Transverse colon (tissue), 4 donors: ENCODE results near the gene POLK. TPM values are rescaled to one million over a fixed set of nuclear protein-coding genes. Genes with fewer than 3 reads are reported as not detected.

Experiments
- DNase-seq: peaks from one replicate; pipeline ENCODE4 v3.0.0-alpha.2; 2019
- H3K27ac ChIP-seq, 4 donors: fragments of 200-600 bp; sonication (generic); 2 replicates each; pipeline ENCODE4 v1.5.1; 2016 to 2018; ENCODE audit warnings: inconsistent platforms in 4 of 4
- H3K27me3 ChIP-seq: fragments of 200-600 bp; sonication (generic); 2 replicates; pipeline ENCODE4 v1.5.1; 2017; ENCODE audit warnings: inconsistent platforms
- H3K36me3 ChIP-seq, 4 donors: fragments of 200-600 bp; sonication (generic); 2 replicates each; pipeline ENCODE4 v1.5.1; 2017 to 2019; ENCODE audit warnings: inconsistent platforms in 4 of 4
- H3K4me1 ChIP-seq, 4 donors: fragments of 200-600 bp; sonication (generic); 2 replicates each; pipeline ENCODE4 v1.5.1; 2017 to 2020; ENCODE audit warnings: inconsistent platforms in 4 of 4
- H3K4me3 ChIP-seq, 4 donors: fragments of 200-600 bp; sonication (generic); 1 replicate in 1 of 4; 2 replicates in 3 of 4; pipeline versions ENCODE4 v1.5.1 to v1.6.1; 2017 to 2019; ENCODE audit warnings: inconsistent platforms in 4 of 4
- H3K9me3 ChIP-seq, 2 donors: fragments of 200-600 bp; sonication (generic); 2 replicates each; pipeline ENCODE4 v1.5.1; 2017 to 2019; ENCODE audit warnings: inconsistent platforms in 2 of 2
- CTCF ChIP-seq, 5 experiments: fragments of 200-600 bp in 3 of 5; fragments of 450-650 bp in 2 of 5; sonication (generic) in 3 of 5; IDR thresholded peaks; 1 replicate in 2 of 5; 2 replicates in 3 of 5; pipeline ENCODE4 v1.5.1; 2016 to 2017; ENCODE audit warnings: antibody characterized with exemption in 5 of 5, inconsistent platforms in 3 of 5, mild to moderate bottlenecking in 2 of 5, moderate library complexity in 1 of 5
- EP300 ChIP-seq: sonication (generic); formaldehyde crosslinking; IDR thresholded peaks from one replicate; pipeline ENCODE4 v1.6.1; 2017; ENCODE audit warnings: antibody characterized with exemption, low read depth
- POLR2A ChIP-seq: fragments of 450-650 bp; IDR thresholded peaks from one replicate; pipeline ENCODE4 v1.6.1; 2016; ENCODE audit warnings: antibody characterized with exemption, mild to moderate bottlenecking, moderate library complexity
- POLR2AphosphoS5 ChIP-seq, 3 donors: sonication (generic); formaldehyde crosslinking; IDR thresholded peaks; one replicate each; pipeline ENCODE4 v1.6.1; 2016; ENCODE audit warnings: antibody characterized with exemption in 3 of 3
- WGBS, 2 donors: methylation state at CpG; one replicate each; pipeline ENCODE4 v1.1.5; 2018; ENCODE audit warnings: low coverage in 1 of 2; 5-methylcytosine and 5-hydroxymethylcytosine counted together
- in situ Hi-C, 4 donors: fragments of 200-750 bp; cut with MboI; loops; one replicate each; pipeline versions ENCODE4 v1.15.0 to v1.15.1; 2017; ENCODE audit warnings: low sequenced_read_pairs in 3 of 4, low pct_ligation_motif_present in 1 of 4, low pct_unique_long_range_greater_than_20kb in 1 of 4
- intact Hi-C: fragments of 100-400 bp; cut with DNase I; formaldehyde crosslinking; loops from one replicate; pipeline ENCODE4 v1.15.1; 2023; ENCODE audit warnings: low total_unique reads
- small RNA-seq, 4 donors: library from RNA; depleted of rRNA; stranded (forward); fragments of <200 nt; gene quantifications; one replicate each; pipeline ENCODE3, GENCODE V24; 2016
- total RNA-seq, 4 donors: library from RNA; depleted of rRNA; stranded (reverse); fragments of >200 nt; gene quantifications; one replicate each; pipeline ENCODE4 v1.1.0, GENCODE V29; 2016

The POLK gene
- total RNA-seq, 4 donors from 2014 or later = 5.4 to 30.2 (median 18.5) TPM

DNA sequence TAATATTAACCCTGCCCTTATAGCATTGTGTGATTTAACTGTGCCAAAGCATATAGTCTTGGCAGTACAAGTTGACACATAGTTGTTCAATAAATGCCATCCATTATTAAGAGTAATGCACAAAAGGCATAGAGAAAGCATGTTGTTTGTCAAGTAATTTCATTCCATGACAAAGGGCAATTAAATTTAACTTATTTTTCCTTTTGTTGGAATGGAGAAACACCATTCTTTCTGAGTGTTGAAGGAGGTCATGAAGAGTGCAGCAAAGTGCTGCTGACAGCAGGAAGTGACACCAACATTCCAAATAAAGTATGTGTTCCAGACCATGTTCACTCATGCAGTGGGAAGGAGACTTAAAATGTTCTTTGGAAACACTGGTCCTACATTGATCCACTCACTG, 128.7 kb downstream of the POLK start:
- no peak overlapping the region for H3K4me3 ChIP-seq
- no peak overlapping the region for H3K27ac ChIP-seq
- no peaks in the 10 kb centered on the region for H3K4me1 ChIP-seq
- no peak for DNase-seq
- no peaks in the 10 kb centered on the region for H3K36me3 ChIP-seq
- in situ Hi-C loops = no loop called here
- intact Hi-C loops = no loop called here
- H3K9me3 ChIP-seq = peaks cover 0 to 3% of the 10 kb centered on the region in 2 donors
- TF ChIP-seq EP300 (no peak), POLR2A (no peak), POLR2AphosphoS5 (IDR thresholded peaks at IDR 0.05) (no peak), CTCF (IDR thresholded peaks at IDR 0.05) (no peak)
- H3K27me3 ChIP-seq = no peaks in the 10 kb centered on the region

- H3K4me1 ChIP-seq = no peaks in the 10 kb centered on the region
- H3K4me3 ChIP-seq = no peak overlapping the region
- no peak overlapping the region for H3K27ac ChIP-seq
- no peak for DNase-seq
- in situ Hi-C loops (no loop called here), intact Hi-C loops (no loop called here)
- no peaks in the 10 kb centered on the region for H3K36me3 ChIP-seq
- H3K9me3 ChIP-seq = peaks cover 0 to 3% of the 10 kb centered on the region in 2 donors
- TF ChIP-seq POLR2AphosphoS5 (IDR thresholded peaks at IDR 0.05) = no peak
- no peak for TF ChIP-seq POLR2A
- TF ChIP-seq CTCF (IDR thresholded peaks at IDR 0.05) = no peak
- no peak for TF ChIP-seq EP300
- 69 to 76% methylated on average over 2 of the region's 2 CpGs for WGBS, 2 donors
- no peaks in the 10 kb centered on the region for H3K27me3 ChIP-seq
Observed at GRCh38 chr5:75640826-75641225, 129.1 kb downstream of the POLK start.

DNA sequence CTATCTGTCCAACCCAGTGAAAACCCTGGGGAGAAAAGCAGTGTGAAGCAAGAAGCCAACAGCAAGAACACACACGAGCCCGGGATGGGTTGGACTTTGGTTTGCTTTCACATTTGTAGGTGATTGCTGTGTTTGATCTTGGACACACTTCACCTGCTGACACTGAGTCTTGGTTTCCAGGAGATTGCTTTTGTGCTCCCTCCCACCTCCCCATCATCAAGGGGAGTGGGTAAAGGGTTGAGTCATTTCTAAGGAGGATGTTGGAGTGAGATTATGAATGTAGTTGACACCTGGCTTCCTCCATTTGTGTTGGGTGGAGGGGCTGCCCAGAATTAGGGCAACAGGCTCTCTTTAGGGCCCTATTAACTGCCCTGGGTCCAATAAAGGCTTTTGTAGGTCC, 137.0 kb downstream of the POLK start:
- Histone ChIP-seq H3K27me3 (no peaks in the 10 kb centered on the region), H3K9me3 (no peaks in the 10 kb centered on the region), H3K4me1 (peaks cover 0 to 6% (median 0%) of the 10 kb centered on the region in 4 donors), H3K36me3 (no peaks in the 10 kb centered on the region), H3K4me3 (no peak overlapping the region), H3K27ac (peak overlapping the region in 1 of 4 donors; percentile 27)
- peak; percentile 52 for DNase-seq
- WGBS, 2 donors = 33 to 54% methylated on average over 2 of the region's 2 CpGs
- TF ChIP-seq CTCF (IDR thresholded peaks at IDR 0.05) (no peak), POLR2AphosphoS5 (IDR thresholded peaks at IDR 0.05) (peak in 1 of 3 donors; percentile 19)
- intact Hi-C loops (no loop called here), in situ Hi-C loops (no loop called here)

Small RNAs within 50 kb of the gene (small RNA-seq; reads per million reads assigned to genes)
- 0 reads per million in 4 donors for gene RNU7-175P

Other genes starting within 250 kb of the POLK start
- gene HMGCR, start 174.7 kb upstream of the POLK start, total RNA-seq = 100 to 1,000 TPM in 2 of 4 donors, 10 to 100 TPM in 2; 44.9 to 205 (median 99.5) TPM
- 10 to 100 TPM; 33.2 to 59.5 (median 39.4) TPM for gene CERT1, start 262 bp upstream of the POLK start, total RNA-seq
- gene ANKDD1B, start 99.6 kb downstream of the POLK start, total RNA-seq = 10 to 100 TPM in 3 of 4 donors, 1 to 10 TPM in 1; 3.6 to 20.6 (median 13.9) TPM
- 10 to 100 TPM in 3 of 4 donors, 1 to 10 TPM in 1; 5.8 to 13.5 (median 11.1) TPM for gene POC5, start 205.5 kb downstream of the POLK start, total RNA-seq